Measurements from ENCODE around the gene OTUD1. TPM values are rescaled to one million over a fixed set of nuclear protein-coding genes. Genes with fewer than 3 reads are reported as not detected.

Gene OTUD1
- total and polyA plus RNA-seq, 10 of the 15 experiments (the other 5 are each of a cell fraction or from before 2014, with no cell fraction given): 0.18 to 1.6 (median 0.63) TPM; not detected in 1

DNA sequence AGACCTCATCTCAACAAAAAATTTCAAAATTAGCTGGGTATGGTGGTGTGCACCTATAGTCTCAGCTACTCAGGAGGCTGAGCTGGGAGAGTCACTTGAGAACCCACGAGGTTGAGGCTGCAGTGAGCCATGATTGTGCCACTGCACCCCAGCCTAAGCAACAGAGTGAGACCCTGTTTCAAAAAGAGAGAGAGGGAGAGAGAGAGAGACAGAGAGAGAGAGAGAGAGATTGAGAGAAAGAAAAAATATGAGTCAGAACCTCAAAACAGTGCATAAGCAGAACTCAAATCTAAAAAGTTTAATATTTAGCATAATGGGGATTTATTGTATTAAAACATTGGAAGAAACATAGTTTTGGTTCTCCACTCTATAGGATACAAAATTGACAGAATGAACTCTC lies 17.5 kb upstream of the OTUD1 start (continued):
- no peak for TF ChIP-seq ZBTB33 (IDR thresholded peaks at IDR 0.05)

DNA sequence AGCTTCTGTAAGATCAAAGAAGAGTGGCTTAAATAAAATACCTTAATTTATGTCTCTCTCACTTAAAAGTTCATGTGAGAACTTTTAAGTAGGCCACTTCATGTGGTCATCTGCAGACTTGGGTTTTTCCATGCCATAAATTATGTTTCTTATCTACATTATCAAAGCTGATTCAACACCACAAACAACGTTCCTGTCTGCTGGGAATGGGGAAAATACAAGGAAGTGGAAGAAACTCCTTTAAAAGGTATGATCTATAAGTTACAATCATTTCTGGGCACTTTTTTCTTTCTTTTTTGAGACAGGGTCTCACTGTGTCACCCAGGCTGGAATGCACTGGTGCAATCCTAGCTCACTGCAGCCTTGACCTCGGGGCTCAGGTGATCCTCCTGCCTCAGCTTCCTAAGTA lies 16.9 kb upstream of the OTUD1 start:
- ChIA-PET SMC1A (ENCODE audit: uncharacterized antibody, unreplicated experiment) (no interaction called here), POLR2A (no interaction called here), CTCF (interaction anchor here (0.7 kb wide), 1 partner anchor 96 kb away, joined by 3 read pairs; no protein-coding TSS in a partner anchor), RAD21 (ENCODE audit: unreplicated experiment) (no interaction called here)
- Histone ChIP-seq H3K4me2 (ENCODE audit: control insufficient read depth, insufficient read depth) (no peak overlapping the region), H3K27me3 (replicated peaks in 1 of 2; ENCODE audit: control insufficient read depth in 2 of 2, insufficient read depth in 2 of 2, low read length in 1 of 2) (no peaks in the 10 kb centered on the region; a peak in 1 of 4 replicates), H3K4me1 (ENCODE audit: control insufficient read depth, insufficient read depth, low read length) (no peaks in the 10 kb centered on the region), H3K9ac (ENCODE audit: control insufficient read depth, insufficient read depth, low read length) (no peak overlapping the region), H4K20me1 (ENCODE audit: control insufficient read depth, insufficient read depth) (no peaks in the 10 kb centered on the region), H3K79me2 (ENCODE audit: control insufficient read depth, insufficient read depth, low read length) (no peaks in the 10 kb centered on the region), H3K9me3 (replicated peaks; ENCODE audit: control insufficient read depth, insufficient read depth, low read length) (no peaks in the 10 kb centered on the region), H3K36me3 (ENCODE audit: control insufficient read depth in 2 of 2, insufficient read depth in 2 of 2, low read length in 1 of 2) (no peaks in the 10 kb centered on the region), H3K4me3 (no peak overlapping the region), H2AFZ (ENCODE audit: control insufficient read depth, low read depth, low read length) (no peak overlapping the region), H3K27ac (ENCODE audit: control insufficient read depth, insufficient read depth) (no peak overlapping the region)
- no peak for FAIRE-seq
- TF ChIP-seq CBX3 (IDR thresholded peaks at IDR 0.05; ENCODE audit: borderline replicate concordance, low read depth) (no peak), PML (IDR thresholded peaks at IDR 0.05; ENCODE audit: low read length) (no peak), ZNF24 (IDR thresholded peaks at IDR 0.05) (no peak), MXI1 (IDR thresholded peaks at IDR 0.05; ENCODE audit: low read depth, low read length) (no peak), HDAC2 (IDR thresholded peaks at IDR 0.05) (no peak), BCL11A (IDR thresholded peaks at IDR 0.05; ENCODE audit: low read depth, low read length) (no peak), BACH1 (IDR thresholded peaks at IDR 0.05; ENCODE audit: borderline replicate concordance) (no peak), TCF12 (IDR thresholded peaks at IDR 0.05; ENCODE audit: low read depth, low read length) (no peak), STAT3 (IDR thresholded peaks at IDR 0.05; ENCODE audit: low read depth, low read length) (no peak), JUNB (IDR thresholded peaks at IDR 0.05) (no peak), STAT1 (conservative IDR thresholded peaks at IDR 0.05) (no peak), KLF5 (IDR thresholded peaks at IDR 0.05; ENCODE audit: partially characterized antibody) (no peak), SRF (IDR thresholded peaks at IDR 0.05; ENCODE audit: low read depth in 2 of 2, low read length in 2 of 2) (no peak)
- TF ChIP-seq, protein P1, sequence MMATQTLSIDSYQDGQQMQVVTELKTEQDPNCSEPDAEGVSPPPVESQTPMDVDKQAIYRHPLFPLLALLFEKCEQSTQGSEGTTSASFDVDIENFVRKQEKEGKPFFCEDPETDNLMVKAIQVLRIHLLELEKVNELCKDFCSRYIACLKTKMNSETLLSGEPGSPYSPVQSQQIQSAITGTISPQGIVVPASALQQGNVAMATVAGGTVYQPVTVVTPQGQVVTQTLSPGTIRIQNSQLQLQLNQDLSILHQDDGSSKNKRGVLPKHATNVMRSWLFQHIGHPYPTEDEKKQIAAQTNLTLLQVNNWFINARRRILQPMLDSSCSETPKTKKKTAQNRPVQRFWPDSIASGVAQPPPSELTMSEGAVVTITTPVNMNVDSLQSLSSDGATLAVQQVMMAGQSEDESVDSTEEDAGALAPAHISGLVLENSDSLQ (IDR thresholded peaks at IDR 0.05): no peak
- TF ChIP-seq, protein P2, sequence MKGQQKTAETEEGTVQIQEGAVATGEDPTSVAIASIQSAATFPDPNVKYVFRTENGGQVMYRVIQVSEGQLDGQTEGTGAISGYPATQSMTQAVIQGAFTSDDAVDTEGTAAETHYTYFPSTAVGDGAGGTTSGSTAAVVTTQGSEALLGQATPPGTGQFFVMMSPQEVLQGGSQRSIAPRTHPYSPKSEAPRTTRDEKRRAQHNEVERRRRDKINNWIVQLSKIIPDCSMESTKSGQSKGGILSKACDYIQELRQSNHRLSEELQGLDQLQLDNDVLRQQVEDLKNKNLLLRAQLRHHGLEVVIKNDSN (IDR thresholded peaks at IDR 0.05; ENCODE audit: borderline replicate concordance, extremely low read length, insufficient read depth, low read depth, low read length): no peak
- TF ChIP-seq, protein P3, sequence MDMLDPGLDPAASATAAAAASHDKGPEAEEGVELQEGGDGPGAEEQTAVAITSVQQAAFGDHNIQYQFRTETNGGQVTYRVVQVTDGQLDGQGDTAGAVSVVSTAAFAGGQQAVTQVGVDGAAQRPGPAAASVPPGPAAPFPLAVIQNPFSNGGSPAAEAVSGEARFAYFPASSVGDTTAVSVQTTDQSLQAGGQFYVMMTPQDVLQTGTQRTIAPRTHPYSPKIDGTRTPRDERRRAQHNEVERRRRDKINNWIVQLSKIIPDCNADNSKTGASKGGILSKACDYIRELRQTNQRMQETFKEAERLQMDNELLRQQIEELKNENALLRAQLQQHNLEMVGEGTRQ (IDR thresholded peaks at IDR 0.05; ENCODE audit: borderline replicate concordance, low read depth, low read length): no peak
- in situ Hi-C loops (cut with MboI): no loop called here
- intact Hi-C loops (cut with micrococcal nuclease; ENCODE audit: unreplicated experiment): no loop called here
- no peak for ATAC-seq
- 0% methylated on average over 2 of the region's 2 CpGs for WGBS (ENCODE audit: insufficient coverage, insufficient replicate concordance, low lambda C conversion rate, missing lambda C conversion rate)
- no TSS peak for BruUV-seq (replicated peaks)
- DNase-seq (ENCODE audit: low read depth, low spot score): no peak

Data from GM12878 (cell line).